ENCODE data around the gene RIT2. TPM values are rescaled to one million over a fixed set of nuclear protein-coding genes. Genes with fewer than 3 reads are reported as not detected.
A peak's percentile ranks its signal among the peaks of the same experiment; 100 is the strongest.

The RIT2 gene
- total and polyA plus RNA-seq, 4 donors: 7.1 to 30.1 (median 22.4) TPM

DNA sequence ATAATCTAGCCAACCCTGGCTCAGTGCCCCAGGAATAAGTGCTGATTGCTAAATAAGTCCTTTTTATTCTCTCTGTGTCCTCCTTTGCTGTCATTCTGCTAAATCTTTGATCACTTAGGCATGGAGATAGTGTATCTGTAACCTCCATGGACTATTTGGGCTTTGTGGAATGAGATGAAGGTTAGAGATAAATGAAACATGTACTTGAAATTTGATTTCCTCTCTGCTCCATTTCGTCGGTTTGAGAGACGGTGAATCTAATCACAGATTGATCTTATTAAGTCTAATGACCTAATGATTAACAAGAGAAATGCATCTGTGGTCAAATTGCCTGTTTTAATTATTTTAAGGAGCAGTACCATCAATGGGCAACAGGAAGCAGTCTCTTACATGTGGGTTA, 159.2 kb downstream of the RIT2 start:
- no peaks in the 10 kb centered on the region for H3K36me3 ChIP-seq (ENCODE audit: control insufficient read depth, insufficient read depth, low read length)
- no peak overlapping the region for H3K27ac ChIP-seq (ENCODE audit: low read depth, low read length)
- H3K9me3 ChIP-seq (ENCODE audit: control insufficient read depth, insufficient read depth, low read length): no peaks in the 10 kb centered on the region
- no peaks in the 10 kb centered on the region for H3K27me3 ChIP-seq (ENCODE audit: control insufficient read depth, insufficient read depth, low read length)
- no CpG with 5 or more reads among the region's 3 CpGs for WGBS (ENCODE audit: insufficient coverage)
- no peaks in the 10 kb centered on the region for H3K4me1 ChIP-seq (ENCODE audit: control insufficient read depth, insufficient read depth, low read length)
- H3K4me3 ChIP-seq (ENCODE audit: low read depth, low read length): no peak overlapping the region
- DNase-seq (ENCODE audit: low read depth in 4 of 6, low spot score in 6 of 6): peak in 1 of 6 donors; percentile 57

DNA sequence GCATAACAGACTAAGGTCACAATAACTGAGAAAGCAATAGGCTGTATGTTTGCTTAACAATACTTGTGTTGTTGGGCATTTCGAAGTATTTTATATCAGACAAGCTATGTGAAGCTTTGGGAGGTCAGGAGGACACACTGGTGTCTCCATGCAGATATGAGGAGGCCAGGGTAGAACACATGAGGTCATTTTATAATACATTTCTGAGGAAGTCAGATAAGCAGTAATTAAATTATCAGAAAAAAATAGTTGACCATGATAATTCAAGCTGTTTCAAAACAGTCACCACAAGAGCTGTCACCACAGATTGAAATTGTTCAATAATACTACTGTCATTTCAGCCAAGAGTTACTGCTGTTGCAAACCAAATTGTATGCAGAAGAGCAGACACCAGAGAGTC, 160.6 kb downstream of the RIT2 start:
- no peaks in the 10 kb centered on the region for H3K36me3 ChIP-seq (ENCODE audit: control insufficient read depth, insufficient read depth, low read length)
- DNase-seq (ENCODE audit: low read depth in 4 of 6, low spot score in 6 of 6): no peak
- H3K27ac ChIP-seq (ENCODE audit: low read depth, low read length): no peak overlapping the region
- H3K9me3 ChIP-seq (ENCODE audit: control insufficient read depth, insufficient read depth, low read length): no peaks in the 10 kb centered on the region
- no peaks in the 10 kb centered on the region for H3K4me1 ChIP-seq (ENCODE audit: control insufficient read depth, insufficient read depth, low read length)
- no peaks in the 10 kb centered on the region for H3K27me3 ChIP-seq (ENCODE audit: control insufficient read depth, insufficient read depth, low read length)
- WGBS (ENCODE audit: insufficient coverage): no CpG with 5 or more reads among the region's 1 CpG
- no peak overlapping the region for H3K4me3 ChIP-seq (ENCODE audit: low read depth, low read length)

DNA sequence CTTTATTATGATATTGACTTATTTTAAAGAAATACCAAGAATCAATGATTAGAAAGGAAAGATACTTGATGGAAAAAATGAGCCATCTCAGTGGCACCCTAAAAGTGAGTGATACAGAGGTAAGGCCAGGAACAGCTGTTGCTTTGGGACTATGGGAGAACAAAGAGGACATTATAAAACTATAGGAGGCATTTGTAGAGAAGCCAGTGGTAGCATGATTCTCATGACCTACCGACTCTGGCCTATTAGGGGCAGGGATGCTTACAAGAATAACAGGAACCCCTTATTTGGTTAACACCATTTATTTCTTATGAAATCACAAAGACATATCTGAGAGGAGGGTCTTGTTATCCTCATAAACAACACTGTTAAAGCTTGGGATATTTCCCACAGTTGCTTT, 162.2 kb downstream of the RIT2 start:
- Histone ChIP-seq H3K27ac (ENCODE audit: low read depth, low read length) (no peak overlapping the region), H3K27me3 (ENCODE audit: control insufficient read depth, insufficient read depth, low read length) (no peaks in the 10 kb centered on the region), H3K4me1 (ENCODE audit: control insufficient read depth, insufficient read depth, low read length) (no peaks in the 10 kb centered on the region), H3K9me3 (ENCODE audit: control insufficient read depth, insufficient read depth, low read length) (no peaks in the 10 kb centered on the region), H3K4me3 (ENCODE audit: low read depth, low read length) (no peak overlapping the region), H3K36me3 (ENCODE audit: control insufficient read depth, insufficient read depth, low read length) (no peaks in the 10 kb centered on the region)
- no peak for DNase-seq (ENCODE audit: low read depth in 4 of 6, low spot score in 6 of 6)
- WGBS (ENCODE audit: insufficient coverage): no CpG with 5 or more reads among the region's 1 CpG

DNA sequence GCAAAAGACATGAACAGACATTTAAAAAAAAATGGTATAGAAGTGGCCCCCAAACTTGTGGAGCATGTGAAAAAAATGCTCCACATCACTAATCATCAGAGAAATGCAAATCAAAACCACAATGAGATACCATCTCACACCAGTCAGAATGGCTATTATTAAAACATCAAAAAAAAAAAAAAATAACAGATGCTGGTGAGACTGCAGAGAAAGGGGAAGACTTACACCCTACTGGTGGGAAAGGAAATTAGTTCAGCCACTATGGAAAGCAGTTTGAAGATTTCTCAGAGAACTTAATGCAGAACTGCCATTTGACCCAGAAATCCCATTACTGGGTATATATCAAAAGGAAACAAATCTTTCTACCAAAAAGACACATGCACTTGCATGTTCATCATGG, 164.8 kb downstream of the RIT2 start:
- Histone ChIP-seq H3K27ac (ENCODE audit: low read depth, low read length) (no peak overlapping the region), H3K9me3 (ENCODE audit: control insufficient read depth, insufficient read depth, low read length) (no peaks in the 10 kb centered on the region), H3K36me3 (ENCODE audit: control insufficient read depth, insufficient read depth, low read length) (no peaks in the 10 kb centered on the region), H3K27me3 (ENCODE audit: control insufficient read depth, insufficient read depth, low read length) (no peaks in the 10 kb centered on the region), H3K4me3 (ENCODE audit: low read depth, low read length) (no peak overlapping the region), H3K4me1 (ENCODE audit: control insufficient read depth, insufficient read depth, low read length) (no peaks in the 10 kb centered on the region)
- no peak for DNase-seq (ENCODE audit: low read depth in 4 of 6, low spot score in 6 of 6)

DNA sequence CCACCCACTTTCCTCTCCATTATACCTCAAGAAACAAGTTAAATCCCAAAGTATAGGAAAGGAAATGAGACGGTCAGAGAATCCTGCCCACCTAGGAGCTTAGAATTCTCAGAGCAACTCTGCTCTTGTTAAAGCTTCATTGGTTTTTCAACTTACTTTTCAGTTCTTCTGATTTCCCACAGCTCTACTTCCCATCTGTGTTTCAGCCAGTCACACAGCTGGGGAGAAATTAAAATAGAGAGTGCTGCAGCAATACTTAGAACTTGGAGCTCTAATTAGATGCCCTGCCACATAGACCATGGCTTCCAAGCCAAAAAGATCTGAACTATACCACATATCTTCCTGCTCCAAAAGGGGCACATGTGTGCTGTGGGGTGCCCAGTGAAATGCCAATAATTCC, 166.7 kb downstream of the RIT2 start:
- no peak overlapping the region for H3K4me3 ChIP-seq (ENCODE audit: low read depth, low read length)
- H3K9me3 ChIP-seq (ENCODE audit: control insufficient read depth, insufficient read depth, low read length): no peaks in the 10 kb centered on the region
- no peaks in the 10 kb centered on the region for H3K36me3 ChIP-seq (ENCODE audit: control insufficient read depth, insufficient read depth, low read length)
- no peaks in the 10 kb centered on the region for H3K27me3 ChIP-seq (ENCODE audit: control insufficient read depth, insufficient read depth, low read length)
- no peaks in the 10 kb centered on the region for H3K4me1 ChIP-seq (ENCODE audit: control insufficient read depth, insufficient read depth, low read length)
- DNase-seq (ENCODE audit: low read depth in 4 of 6, low spot score in 6 of 6): peak in 3 of 6 donors; percentile 10 to 81 (median 15)
- H3K27ac ChIP-seq (ENCODE audit: low read depth, low read length): no peak overlapping the region
- WGBS (ENCODE audit: insufficient coverage): no CpG with 5 or more reads among the region's 1 CpG

DNA sequence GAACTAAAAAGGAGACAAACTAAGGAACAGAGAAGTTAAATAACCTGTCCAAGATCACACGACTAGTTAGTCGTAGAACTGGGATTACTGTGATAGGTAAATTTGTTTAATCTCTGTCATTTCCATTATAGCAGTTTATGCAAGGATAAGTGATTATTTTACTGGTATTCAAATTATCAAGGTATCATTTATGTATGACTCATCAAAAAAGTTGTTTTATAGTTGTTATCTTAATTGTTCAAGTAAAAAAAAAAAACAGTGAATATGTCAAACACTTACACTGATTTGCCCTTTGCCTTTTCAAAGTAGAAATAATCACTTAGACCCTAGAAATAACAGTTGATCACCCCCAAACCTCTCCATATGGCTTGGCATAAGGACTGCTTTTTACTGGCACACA, 173.6 kb downstream of the RIT2 start:
- H3K36me3 ChIP-seq (ENCODE audit: control insufficient read depth, insufficient read depth, low read length): no peaks in the 10 kb centered on the region
- DNase-seq (ENCODE audit: low read depth in 4 of 6, low spot score in 6 of 6): no peak
- H3K27me3 ChIP-seq (ENCODE audit: control insufficient read depth, insufficient read depth, low read length): no peaks in the 10 kb centered on the region
- WGBS (ENCODE audit: insufficient coverage): no CpG with 5 or more reads among the region's 2 CpGs
- H3K4me3 ChIP-seq (ENCODE audit: low read depth, low read length): no peak overlapping the region
- H3K27ac ChIP-seq (ENCODE audit: low read depth, low read length): no peak overlapping the region
- H3K4me1 ChIP-seq (ENCODE audit: control insufficient read depth, insufficient read depth, low read length): no peaks in the 10 kb centered on the region
- no peaks in the 10 kb centered on the region for H3K9me3 ChIP-seq (ENCODE audit: control insufficient read depth, insufficient read depth, low read length)

DNA sequence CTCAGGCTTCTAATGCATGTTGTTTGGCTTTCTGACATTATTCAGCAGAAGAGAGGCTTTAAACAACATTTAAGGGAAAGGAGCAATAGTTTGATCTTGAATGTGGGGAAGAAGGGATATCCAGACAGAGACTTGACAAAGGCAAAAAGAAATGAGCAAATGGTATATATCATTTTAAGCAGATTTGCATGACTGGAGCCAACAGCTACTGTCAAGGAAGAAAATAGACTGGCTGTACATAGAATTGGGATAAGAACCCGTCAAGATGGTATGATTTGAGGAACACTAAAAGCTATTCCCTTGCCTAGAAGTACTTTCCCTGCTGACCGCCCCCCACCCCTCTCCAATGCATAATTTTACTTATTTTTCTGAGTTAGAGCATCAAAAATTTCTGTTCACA, 174.5 kb downstream of the RIT2 start:
- no peak overlapping the region for H3K27ac ChIP-seq (ENCODE audit: low read depth, low read length)
- no CpG with 5 or more reads among the region's 2 CpGs for WGBS (ENCODE audit: insufficient coverage)
- no peaks in the 10 kb centered on the region for H3K4me1 ChIP-seq (ENCODE audit: control insufficient read depth, insufficient read depth, low read length)
- H3K36me3 ChIP-seq (ENCODE audit: control insufficient read depth, insufficient read depth, low read length): no peaks in the 10 kb centered on the region
- H3K4me3 ChIP-seq (ENCODE audit: low read depth, low read length): no peak overlapping the region
- no peaks in the 10 kb centered on the region for H3K9me3 ChIP-seq (ENCODE audit: control insufficient read depth, insufficient read depth, low read length)
- no peaks in the 10 kb centered on the region for H3K27me3 ChIP-seq (ENCODE audit: control insufficient read depth, insufficient read depth, low read length)
- peak in 1 of 6 donors; percentile 67 for DNase-seq (ENCODE audit: low read depth in 4 of 6, low spot score in 6 of 6)

DNA sequence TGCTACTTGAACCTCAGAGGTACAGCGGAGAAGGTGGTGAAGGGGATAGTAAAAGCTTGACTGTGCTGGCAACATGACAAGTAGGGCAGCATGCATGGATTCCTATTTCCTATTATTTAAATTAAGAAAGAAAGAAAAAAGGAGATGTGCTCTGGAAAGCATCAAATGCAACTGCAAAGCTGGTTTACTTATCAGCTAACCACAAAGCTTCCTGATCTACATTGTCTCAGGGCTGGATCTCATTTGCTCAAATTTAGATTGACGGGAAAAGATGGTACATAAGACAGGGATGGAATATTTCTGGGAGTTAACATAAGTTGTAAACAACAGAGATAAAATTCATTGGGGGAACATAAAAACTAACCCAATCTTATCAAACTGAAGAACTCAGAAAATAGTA, 178.0 kb downstream of the RIT2 start:
- Histone ChIP-seq H3K27ac (ENCODE audit: low read depth, low read length) (no peak overlapping the region), H3K4me1 (ENCODE audit: control insufficient read depth, insufficient read depth, low read length) (no peaks in the 10 kb centered on the region), H3K9me3 (ENCODE audit: control insufficient read depth, insufficient read depth, low read length) (no peaks in the 10 kb centered on the region), H3K27me3 (ENCODE audit: control insufficient read depth, insufficient read depth, low read length) (no peaks in the 10 kb centered on the region), H3K4me3 (ENCODE audit: low read depth, low read length) (no peak overlapping the region), H3K36me3 (ENCODE audit: control insufficient read depth, insufficient read depth, low read length) (no peaks in the 10 kb centered on the region)
- DNase-seq (ENCODE audit: low read depth in 4 of 6, low spot score in 6 of 6): no peak
- no CpG with 5 or more reads among the region's 2 CpGs for WGBS (ENCODE audit: insufficient coverage)

DNA sequence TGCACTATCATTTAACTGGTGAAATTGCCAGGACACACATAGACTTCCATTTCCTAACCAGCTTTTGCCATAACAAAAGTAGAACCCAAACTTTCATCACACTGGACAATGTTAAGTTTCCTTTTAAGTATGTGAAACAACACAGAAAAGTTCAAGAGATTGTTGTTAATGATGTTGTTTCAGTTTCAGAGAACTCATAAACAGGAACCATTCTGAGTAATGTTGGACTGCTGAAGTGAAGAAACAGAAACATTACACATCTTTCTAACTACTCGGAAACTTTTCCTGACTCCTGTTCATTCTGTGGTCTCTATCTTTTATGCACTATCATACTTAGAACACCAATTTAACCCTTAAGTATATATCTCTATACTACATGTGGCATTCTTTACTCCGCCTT, 179.2 kb downstream of the RIT2 start:
- WGBS (ENCODE audit: insufficient coverage): no CpG with 5 or more reads among the region's 2 CpGs
- H3K27ac ChIP-seq (ENCODE audit: low read depth, low read length): no peak overlapping the region
- no peaks in the 10 kb centered on the region for H3K36me3 ChIP-seq (ENCODE audit: control insufficient read depth, insufficient read depth, low read length)

DNA sequence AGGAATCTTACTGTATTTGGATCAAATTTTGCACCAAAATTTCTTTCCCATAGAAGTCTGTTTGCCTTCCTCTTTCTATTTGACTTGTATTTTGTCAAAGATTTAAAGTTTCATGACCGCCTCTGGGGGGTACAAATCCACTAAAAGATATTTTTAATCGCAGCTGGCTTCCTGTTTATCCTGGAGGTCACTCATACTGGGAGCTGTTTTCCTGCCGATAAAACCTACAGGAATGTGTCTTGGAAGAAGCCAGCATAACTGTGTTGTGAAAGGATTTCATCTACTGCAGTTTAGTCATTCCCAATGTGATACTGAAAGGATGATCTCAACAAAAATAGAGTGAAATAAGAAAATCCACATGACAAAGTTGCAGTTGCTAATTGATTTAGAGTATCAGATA, 184.0 kb downstream of the RIT2 start:
- no peak overlapping the region for H3K4me3 ChIP-seq (ENCODE audit: low read depth, low read length)
- 60% methylated on average over 1 of the region's 3 CpGs for WGBS (ENCODE audit: insufficient coverage)
- H3K27me3 ChIP-seq (ENCODE audit: control insufficient read depth, insufficient read depth, low read length): no peaks in the 10 kb centered on the region
- H3K27ac ChIP-seq (ENCODE audit: low read depth, low read length): no peak overlapping the region
- no peaks in the 10 kb centered on the region for H3K4me1 ChIP-seq (ENCODE audit: control insufficient read depth, insufficient read depth, low read length)
- no peaks in the 10 kb centered on the region for H3K9me3 ChIP-seq (ENCODE audit: control insufficient read depth, insufficient read depth, low read length)
- DNase-seq (ENCODE audit: low read depth in 4 of 6, low spot score in 6 of 6): peak in 1 of 6 donors; percentile 48
- H3K36me3 ChIP-seq (ENCODE audit: control insufficient read depth, insufficient read depth, low read length): no peaks in the 10 kb centered on the region

More for the DNA sequence above, 179.2 kb downstream of the RIT2 start:
- Histone ChIP-seq H3K4me1 (ENCODE audit: control insufficient read depth, insufficient read depth, low read length) (no peaks in the 10 kb centered on the region), H3K9me3 (ENCODE audit: control insufficient read depth, insufficient read depth, low read length) (no peaks in the 10 kb centered on the region), H3K4me3 (ENCODE audit: low read depth, low read length) (no peak overlapping the region), H3K27me3 (ENCODE audit: control insufficient read depth, insufficient read depth, low read length) (no peaks in the 10 kb centered on the region)
- no peak for DNase-seq (ENCODE audit: low read depth in 4 of 6, low spot score in 6 of 6)
